Right kidney (tissue), 9 donors: Measurements from ENCODE around the gene AHCYL2.

Source experiments
- DNase-seq: peaks from one replicate; pipeline ENCODE4 v3.0.0-alpha.2; 2016
- long read RNA-seq, 8 donors: transcript quantifications; one replicate each; lab custom pipeline, GENCODE V29; 2026

Gene AHCYL2
- long read RNA-seq, donor 1, full-length matches to known transcripts = 6 of 6 reads
- long read RNA-seq, donor 1, partial matches to known transcripts = 0 of 6 reads
- long read RNA-seq, donor 1, other reads (novel, unspliced or antisense) = 0 of 6 reads
- long read RNA-seq, donor 2, full-length matches to known transcripts = 1 of 92 reads
- long read RNA-seq, donor 2, partial matches to known transcripts = 91 of 92 reads
- long read RNA-seq, donor 2, other reads (novel, unspliced or antisense) = 0 of 92 reads
- long read RNA-seq, donor 3, partial matches to known transcripts = 54 of 54 reads
- long read RNA-seq, donor 3, other reads (novel, unspliced or antisense) = 0 of 54 reads
- long read RNA-seq, donor 4, full-length matches to known transcripts = 3 of 3 reads
- long read RNA-seq, donor 4, partial matches to known transcripts = 0 of 3 reads
- long read RNA-seq, donor 4, other reads (novel, unspliced or antisense) = 0 of 3 reads
- long read RNA-seq, donor 5, full-length matches to known transcripts = 7 of 105 reads
- long read RNA-seq, donor 5, partial matches to known transcripts = 98 of 105 reads
- long read RNA-seq, donor 5, other reads (novel, unspliced or antisense) = 0 of 105 reads
- long read RNA-seq, donor 6, full-length matches to known transcripts = 2 of 101 reads
- long read RNA-seq, donor 6, partial matches to known transcripts = 99 of 101 reads
- long read RNA-seq, donor 6, other reads (novel, unspliced or antisense) = 0 of 101 reads
- long read RNA-seq, donor 7, full-length matches to known transcripts = 1 of 1 reads
- long read RNA-seq, donor 7, partial matches to known transcripts = 0 of 1 reads
- long read RNA-seq, donor 7, other reads (novel, unspliced or antisense) = 0 of 1 reads
- long read RNA-seq, donor 8, full-length matches to known transcripts = 1 of 70 reads
- long read RNA-seq, donor 8, partial matches to known transcripts = 69 of 70 reads
- long read RNA-seq, donor 8, other reads (novel, unspliced or antisense) = 0 of 70 reads

DNA sequence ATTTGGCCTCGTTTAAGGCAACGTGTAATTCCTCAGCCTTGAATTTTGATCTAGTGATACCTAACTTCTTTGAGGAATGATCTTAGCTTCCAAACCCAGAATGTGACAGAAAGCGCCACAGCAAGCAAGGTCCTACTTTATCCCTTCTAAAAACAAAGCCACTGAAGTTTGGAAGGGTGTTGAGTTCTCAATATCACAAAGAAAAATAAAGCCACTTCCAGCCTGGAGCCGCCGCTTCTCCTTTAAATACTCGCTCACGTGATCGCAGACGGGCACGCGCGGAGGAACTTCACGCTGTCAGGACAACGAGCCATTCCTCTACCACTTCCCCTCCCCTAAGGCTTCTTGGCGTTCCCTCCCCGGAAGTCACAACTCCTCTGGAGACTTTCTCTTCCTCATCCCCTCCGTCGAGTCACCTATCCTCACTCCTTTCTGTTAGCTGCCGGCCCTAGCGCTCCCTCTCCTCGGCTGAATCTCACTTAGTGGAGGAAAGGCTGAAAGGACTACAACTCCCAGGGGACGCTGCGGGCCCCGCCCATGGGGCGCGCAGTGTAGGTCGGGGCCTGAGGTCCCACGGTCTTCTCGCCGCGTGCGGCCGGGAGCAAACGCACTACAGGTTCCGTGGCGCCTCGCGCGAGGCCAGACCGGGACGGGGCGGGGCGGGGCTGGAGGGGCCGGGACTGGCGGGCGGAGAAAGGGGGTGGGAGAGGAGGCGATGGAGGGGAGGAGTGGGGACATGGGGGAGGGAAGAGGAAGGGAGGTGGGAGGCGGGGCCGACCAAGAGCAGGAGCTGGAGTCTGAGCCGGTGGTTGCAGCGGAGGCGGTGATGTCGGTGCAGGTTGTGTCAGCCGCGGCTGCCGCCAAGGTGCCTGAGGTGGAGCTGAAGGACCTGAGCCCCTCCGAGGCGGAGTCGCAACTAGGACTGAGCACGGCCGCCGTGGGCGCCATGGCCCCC lies at the start of gene AHCYL2:
TSS of gene AHCYL2 (plus strand) at position 780 of the 955 bp plus-strand sequence.
- DNase-seq = peak; percentile 97

DNA sequence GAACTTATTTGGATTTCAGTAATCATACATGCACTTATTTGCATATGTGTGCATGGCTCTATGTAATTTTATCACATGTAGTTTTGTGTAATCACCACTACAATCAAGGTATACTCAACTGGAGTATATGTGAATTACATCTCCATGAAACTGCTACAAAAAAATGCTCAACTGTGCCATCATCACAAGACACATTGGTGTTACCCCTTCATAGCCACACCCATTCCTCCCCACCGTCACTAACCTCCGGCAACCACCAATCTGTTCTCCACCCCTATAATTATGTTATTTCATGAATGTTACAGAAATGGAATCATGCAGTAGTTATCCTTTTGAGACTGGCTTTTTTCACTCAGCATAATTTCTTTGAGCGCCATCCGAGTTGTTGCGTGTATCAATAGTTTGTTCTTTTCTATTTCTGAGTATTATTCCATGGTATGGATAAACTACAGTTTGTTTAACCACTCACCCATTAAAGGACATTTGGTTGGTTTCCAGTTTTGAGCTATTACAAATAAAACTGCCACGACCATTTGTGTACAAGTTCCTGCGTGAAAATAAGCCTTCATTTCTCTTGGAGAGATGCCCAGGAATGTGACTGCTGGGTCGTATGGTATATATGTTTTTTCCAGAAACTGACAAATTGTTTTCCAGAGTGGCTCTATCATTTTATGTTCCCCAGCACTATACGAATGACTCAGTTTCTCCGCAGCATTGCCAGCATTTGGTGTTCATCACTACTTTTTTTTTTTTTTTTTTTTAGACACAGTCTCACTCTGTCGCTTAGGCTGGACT lies 47.7 kb upstream of the AHCYL2 start:
- DNase-seq = no peak

DNA sequence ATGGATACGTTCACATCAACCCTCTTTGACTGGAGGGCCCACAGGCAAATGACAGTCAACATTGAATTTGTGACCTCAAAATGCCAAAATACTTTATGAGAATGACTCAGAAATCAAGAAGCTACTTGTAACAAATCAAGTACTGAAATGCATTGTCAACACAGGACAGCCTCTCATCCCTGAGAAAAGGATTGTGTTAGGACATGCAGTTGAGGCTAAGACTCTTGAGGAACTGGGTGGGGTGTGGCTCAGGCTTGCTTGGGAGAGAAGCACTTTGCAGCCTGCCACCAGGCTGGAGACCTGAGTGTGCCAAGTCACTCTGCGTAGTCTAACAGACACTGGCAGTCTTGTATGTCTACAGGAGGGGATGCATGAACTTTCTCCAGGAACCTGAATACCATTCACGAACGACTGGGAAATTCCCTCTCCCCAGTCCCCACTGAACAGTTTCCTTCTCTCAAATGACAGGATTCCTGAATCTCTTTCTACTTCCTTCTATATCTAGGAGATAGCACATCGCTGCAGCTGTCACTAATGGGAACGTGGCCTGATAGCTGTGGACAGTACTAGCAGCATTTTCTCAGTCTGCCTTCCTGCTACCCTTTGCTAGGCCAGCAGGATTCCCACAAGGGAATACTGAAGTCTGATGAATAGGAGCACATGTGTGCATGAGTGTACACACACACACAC lies 39.7 kb upstream of the AHCYL2 start:
- no peak for DNase-seq

GRCh38 chr7:129186749-129187260 lies 38.0 kb upstream of the AHCYL2 start:
- no peak for DNase-seq

- DNase-seq = no peak
These were observed 37.0 kb upstream of the AHCYL2 start for GRCh38 chr7:129187681-129188371.

- DNase-seq = peak; percentile 91
These were observed 36.4 kb upstream of the AHCYL2 start, which contains the start of gene SMO for GRCh38 chr7:129188372-129188891. TSS of gene SMO (plus strand) at chr7:129188633. CDS start at chr7:129189152, 519 bp downstream.

DNA sequence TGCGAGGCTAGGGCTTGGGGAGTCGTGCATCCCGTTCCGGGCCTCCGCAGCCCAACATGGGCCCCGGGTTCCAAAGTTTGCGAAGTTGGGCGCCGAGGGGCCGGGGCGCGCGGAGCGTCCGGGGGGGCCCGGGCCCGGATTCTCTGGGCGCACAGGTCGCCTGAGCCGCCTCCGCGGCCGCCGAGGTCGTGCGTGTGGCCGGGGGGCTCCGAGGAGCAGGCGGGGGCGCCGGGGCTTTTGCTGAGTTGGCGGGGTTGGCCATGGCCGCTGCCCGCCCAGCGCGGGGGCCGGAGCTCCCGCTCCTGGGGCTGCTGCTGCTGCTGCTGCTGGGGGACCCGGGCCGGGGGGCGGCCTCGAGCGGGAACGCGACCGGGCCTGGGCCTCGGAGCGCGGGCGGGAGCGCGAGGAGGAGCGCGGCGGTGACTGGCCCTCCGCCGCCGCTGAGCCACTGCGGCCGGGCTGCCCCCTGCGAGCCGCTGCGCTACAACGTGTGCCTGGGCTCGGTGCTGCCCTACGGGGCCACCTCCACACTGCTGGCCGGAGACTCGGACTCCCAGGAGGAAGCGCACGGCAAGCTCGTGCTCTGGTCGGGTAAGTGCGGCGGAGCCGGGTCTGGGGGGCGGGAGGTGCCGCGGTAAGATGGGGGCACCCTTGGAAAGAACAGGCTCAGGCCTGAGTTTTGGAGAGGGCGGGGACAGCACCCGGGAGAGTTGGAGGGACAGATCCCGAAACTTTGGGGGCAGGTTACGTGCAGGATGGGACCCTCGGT lies 35.8 kb upstream of the AHCYL2 start:
- peak; percentile 74 for DNase-seq

GRCh38 chr7:129189661-129190310 lies 35.0 kb upstream of the AHCYL2 start:
- no peak for DNase-seq

DNA sequence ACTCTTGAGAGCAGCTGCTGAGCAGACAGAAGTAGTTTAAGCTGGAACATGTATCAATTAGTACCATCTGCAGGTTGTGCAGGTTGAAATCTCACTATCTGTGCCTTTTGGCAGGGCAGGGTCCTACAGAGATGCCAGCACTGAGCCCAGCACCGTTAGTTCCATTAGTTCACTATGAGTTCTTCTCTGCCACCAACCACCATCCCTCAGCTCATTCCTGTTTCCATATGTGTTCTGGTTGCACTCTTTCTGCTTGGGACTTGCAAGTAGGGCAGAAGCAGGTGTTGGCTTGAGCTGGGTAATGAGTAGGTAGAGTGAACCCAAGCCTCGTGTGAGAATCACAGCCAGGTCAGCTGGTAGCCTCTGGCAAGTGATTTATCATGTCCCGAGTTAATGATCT lies 33.6 kb upstream of the AHCYL2 start:
- no peak for DNase-seq

GRCh38 chr7:129193892-129194291 lies 30.9 kb upstream of the AHCYL2 start:
- DNase-seq = no peak

DNA sequence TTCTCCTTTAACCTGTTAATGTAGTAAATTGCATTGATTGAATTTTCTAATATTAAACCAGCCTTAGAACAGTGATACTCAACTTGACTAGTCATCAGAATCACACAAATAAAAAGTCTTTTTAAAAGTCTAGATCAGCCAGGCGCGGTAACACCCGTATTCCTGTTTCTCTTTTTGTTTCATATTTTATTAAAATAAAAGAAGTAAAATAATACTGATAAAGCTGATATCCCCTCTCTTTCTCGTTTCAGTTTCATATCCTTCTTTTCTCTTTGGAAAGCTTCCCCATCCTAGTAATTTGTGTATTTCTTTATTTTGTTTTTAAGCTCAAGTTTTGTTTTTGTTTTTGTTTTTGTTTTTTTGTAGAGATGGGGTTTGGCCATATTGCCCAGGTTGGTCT lies 27.1 kb upstream of the AHCYL2 start:
- no peak for DNase-seq

DNA sequence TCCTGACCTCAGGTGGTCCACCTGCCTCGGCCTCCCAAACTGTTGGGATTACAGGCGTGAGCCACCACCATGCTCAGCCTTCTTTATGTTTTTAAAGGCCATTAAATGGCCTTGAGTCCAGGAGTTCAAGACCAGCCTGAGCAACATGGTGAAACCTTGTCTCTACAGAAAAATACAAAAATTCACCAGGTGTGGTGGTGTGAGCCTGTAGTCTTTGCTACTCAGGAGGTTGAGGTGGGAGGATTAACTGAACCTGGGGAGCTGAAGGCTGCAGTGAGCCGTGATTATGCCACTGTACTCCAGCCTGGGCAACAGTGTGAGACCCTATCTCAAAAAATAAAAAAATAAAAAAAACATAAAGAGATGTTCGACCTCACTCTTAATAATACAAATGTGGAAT lies 25.4 kb upstream of the AHCYL2 start:
- no peak for DNase-seq

GRCh38 chr7:129202058-129202777 lies 22.6 kb upstream of the AHCYL2 start:
- no peak for DNase-seq

GRCh38 chr7:129203050-129203741 lies 21.6 kb upstream of the AHCYL2 start:
- no peak for DNase-seq

DNA sequence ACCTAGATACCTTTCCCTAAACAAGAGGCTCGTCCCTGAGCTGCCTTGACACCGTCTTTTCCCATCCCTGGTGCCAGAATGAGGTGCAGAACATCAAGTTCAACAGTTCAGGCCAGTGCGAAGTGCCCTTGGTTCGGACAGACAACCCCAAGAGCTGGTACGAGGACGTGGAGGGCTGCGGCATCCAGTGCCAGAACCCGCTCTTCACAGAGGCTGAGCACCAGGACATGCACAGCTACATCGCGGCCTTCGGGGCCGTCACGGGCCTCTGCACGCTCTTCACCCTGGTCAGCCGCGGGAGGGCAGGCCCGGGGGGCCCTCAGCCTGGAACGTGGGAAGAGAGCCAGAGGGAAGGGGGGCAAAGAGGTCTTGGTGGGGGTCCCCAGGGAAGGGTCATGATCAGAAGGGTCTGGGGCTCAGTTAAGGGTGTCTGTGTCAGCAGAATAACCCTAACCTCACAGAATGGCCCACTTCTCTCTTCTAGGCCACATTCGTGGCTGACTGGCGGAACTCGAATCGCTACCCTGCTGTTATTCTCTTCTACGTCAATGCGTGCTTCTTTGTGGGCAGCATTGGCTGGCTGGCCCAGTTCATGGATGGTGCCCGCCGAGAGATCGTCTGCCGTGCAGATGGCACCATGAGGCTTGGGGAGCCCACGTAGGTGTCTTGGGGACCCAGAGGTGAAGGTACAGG lies 19.6 kb upstream of the AHCYL2 start:
- DNase-seq = no peak
